Aortic smooth muscle cell (primary cell): ENCODE measurements around the gene ETV2. TPM values are rescaled to one million over a fixed set of nuclear protein-coding genes. Genes with fewer than 3 reads are reported as not detected.

Source experiments
- total RNA-seq: library from RNA; depleted of rRNA; stranded (reverse); fragments of >200 nt; gene quantifications from 2 replicates; pipeline ENCODE4 v1.2.3, GENCODE V29; 2014

The ETV2 gene, protein sequence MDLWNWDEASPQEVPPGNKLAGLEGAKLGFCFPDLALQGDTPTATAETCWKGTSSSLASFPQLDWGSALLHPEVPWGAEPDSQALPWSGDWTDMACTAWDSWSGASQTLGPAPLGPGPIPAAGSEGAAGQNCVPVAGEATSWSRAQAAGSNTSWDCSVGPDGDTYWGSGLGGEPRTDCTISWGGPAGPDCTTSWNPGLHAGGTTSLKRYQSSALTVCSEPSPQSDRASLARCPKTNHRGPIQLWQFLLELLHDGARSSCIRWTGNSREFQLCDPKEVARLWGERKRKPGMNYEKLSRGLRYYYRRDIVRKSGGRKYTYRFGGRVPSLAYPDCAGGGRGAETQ
- total RNA-seq = 0.12 and 0.26 TPM in 2 replicates

DNA sequence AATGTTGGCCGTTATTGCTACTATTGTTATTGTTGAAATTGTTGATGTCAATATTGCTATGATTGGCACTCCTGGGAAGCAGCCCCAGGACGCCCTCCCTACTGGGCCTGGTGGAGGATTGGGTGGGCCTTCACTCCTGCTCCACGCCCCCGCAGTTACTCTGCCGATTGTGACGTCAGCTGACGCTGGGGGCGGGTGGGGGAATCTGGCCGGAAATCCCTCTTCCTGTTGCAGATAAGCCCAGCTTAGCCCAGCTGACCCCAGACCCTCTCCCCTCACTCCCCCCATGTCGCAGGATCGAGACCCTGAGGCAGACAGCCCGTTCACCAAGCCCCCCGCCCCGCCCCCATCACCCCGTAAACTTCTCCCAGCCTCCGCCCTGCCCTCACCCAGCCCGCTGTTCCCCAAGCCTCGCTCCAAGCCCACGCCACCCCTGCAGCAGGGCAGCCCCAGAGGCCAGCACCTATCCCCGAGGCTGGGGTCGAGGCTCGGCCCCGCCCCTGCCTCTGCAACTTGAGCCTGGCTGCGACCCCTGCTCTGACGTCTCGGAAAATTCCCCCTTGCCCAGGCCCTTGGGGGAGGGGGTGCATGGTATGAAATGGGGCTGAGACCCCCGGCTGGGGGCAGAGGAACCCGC lies at the start of gene ETV2:
Gene ETV2, plus strand, starts transcription at position 231 of the 637 bp plus-strand sequence. CDS start 716 bp downstream, outside the sequence.

DNA sequence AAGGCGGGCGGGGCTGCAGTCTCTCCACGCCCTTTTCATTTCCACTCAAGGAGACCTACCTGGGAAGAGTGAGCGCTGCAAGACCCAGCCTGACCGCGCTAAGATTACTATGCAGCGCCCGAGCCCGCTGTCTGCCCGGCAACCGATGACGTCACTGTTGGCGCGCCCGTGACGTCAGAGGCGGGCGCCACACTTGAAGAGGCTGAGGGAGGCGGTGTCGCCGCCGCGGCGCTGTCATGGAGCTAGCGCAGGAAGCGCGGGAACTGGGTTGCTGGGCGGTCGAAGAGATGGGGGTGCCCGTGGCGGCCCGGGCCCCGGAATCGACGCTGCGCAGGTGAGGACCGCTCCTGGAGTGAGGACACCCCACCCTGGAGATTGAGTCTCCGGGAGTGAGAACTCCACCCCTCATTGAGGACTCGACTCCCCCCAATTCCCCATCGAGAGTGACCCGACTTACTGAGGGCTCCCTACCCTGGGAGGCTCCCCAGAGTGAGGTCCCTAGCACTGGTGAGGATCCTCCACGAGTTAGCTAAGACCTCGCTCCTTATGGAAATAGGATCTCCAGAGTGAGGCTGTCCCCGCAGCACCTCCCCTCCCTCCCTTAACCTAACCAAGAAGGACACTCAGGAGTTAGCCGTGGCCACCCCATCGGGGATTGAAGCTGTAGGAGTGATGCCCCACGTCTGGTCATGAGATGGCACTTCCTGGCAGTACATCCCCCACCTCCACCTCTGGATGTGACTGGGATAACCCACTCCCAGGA lies 28.8 kb upstream of the ETV2 start, which contains the start of gene HAUS5:
Gene HAUS5, plus strand, starts transcription at position 177 of the 763 bp plus-strand sequence. Its CDS starts 60 bp downstream, at position 237.

DNA sequence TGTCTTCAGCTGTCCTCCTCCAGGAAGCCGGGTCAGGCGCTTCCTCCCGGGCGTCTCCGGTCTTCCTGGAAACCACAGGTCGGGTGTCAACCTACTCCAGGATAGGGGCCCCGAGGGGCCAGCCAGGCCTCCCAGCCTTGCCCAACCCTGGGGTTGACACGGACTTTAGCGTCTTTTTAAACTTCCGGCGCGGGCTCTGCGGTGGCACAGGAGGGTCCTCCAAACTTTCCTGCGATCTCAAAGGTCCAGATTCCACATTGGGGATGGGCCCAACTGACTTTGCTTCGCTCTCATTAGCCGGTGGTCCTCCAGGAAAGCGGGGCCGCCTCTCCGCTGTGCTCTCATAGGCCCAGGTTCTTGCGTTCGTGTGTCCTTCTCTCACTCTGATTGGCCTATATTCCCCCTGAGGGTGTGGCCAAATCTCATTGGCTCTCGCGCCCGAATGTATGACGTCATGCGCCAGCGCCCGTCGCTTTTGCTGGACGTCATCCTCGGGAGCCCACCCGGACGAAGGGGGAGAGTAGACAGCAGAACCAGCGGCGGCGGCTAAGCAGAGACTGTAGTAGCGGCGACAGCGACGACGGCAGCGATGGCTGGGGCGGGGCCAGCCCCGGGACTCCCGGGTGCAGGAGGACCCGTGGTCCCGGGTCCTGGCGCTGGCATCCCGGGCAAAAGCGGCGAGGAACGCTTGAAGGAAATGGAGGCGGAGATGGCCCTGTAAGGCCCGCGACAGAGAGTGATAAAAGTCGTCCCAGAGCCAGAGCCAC lies 12.8 kb upstream of the ETV2 start, which contains the start of gene RBM42:
Gene RBM42, plus strand, starts transcription at position 472 of the 767 bp plus-strand sequence. Its CDS starts 118 bp downstream, at position 590.

DNA sequence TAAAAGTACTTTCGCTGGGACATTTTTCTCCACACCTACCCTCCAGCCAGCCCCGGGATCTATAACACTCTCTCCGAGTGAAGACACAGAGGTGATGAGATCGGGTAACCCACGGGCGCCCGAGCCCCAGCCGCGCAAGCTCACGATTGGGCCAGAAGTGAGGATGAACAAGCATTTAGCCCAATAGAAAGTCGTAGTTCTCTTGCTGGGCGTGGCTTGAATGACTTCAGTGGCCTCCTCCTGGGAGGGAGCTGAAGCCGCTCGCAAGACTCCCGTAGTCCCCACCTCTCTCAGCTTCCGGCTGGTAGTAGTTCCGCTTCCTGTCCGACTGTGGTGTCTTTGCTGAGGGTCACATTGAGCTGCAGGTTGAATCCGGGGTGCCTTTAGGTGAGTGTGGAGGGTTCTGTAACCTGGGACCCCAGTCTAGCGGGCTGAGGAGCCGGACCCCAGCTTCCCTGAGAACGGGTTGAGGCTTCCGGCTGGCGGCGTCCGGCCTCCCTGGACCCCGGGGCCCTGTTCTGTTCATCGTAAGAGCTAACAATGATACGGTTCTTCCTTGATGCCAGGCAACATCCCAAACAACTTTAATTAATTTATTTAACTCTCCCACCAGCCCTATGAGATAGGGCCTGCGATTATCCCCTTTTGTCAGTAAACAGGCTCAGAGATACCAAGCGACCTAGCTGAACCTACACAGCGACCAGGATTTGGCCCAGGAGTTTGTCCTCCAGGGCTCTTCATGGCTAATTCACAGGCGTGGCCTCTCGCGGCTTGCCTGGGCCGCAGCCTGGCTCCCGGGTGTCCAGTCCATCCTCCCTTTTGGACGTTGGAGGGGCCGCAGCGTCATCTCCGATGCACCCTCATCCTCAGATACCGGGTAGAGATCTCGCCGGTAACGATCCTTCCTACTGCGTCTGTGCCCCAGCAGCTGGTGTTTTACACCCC lies 6.7 kb downstream of the ETV2 start, which contains the start of gene COX6B1:
Gene COX6B1, plus strand, starts transcription at position 307 of the 945 bp plus-strand sequence. CDS start 2,921 bp downstream, outside the sequence.

DNA sequence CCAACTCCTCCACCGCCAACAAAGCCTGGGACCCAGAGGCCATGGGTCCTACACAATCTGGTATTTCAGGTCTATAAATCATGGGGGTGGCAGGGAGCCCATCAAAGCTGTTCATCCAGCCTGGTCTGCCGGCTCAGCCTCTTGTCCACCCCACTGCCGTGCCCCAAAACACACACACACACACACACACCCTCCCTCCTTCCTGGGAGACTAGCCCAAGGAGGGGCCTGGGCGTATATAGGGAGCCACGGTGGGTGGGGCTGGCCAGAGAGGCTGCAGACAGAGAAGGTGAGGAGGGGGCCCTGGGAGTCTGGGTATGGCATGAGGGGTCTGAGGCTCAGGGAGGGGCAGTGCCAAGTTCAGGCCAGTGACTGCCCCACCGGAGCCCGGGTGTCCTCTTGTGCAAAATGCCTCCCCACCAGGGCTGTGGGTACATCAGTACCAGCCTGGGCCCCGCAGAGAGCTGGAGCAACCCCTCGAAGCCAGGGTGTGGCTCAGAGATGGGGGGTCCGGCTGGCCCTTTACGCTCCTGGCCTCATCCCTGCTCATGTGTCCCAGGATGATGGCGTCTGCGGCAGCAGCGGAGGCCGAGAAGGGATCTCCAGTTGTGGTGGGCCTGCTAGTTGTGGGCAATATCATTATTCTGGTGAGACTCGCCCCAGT lies 24.8 kb downstream of the ETV2 start, which contains the start of gene UPK1A:
Gene UPK1A, plus strand, starts transcription at position 267 of the 663 bp plus-strand sequence. Its CDS starts 296 bp downstream, at position 563.

Other genes with a start within 250 kb of the ETV2 start
- gene FFAR2, start 193.5 kb upstream of the ETV2 start, total RNA-seq = not detected in 2 replicates
- gene KRTDAP, start 151.3 kb upstream of the ETV2 start, total RNA-seq = not detected in 2 replicates
- gene DMKN, start 128.1 kb upstream of the ETV2 start, total RNA-seq = 0.53 and 2.3 TPM in 2 replicates
- gene SBSN, start 113.4 kb upstream of the ETV2 start, total RNA-seq = 0.66 and 0.87 TPM in 2 replicates
- gene GAPDHS, start 108.3 kb upstream of the ETV2 start, total RNA-seq = not detected in 2 replicates
- gene TMEM147, start 96.1 kb upstream of the ETV2 start, total RNA-seq = 73.3 and 90.4 TPM in 2 replicates
- gene ATP4A, start 78.1 kb upstream of the ETV2 start, total RNA-seq = not detected in 2 replicates
- gene PMIS2, start 55.6 kb upstream of the ETV2 start, total RNA-seq = not detected in 2 replicates
- 4.4 and 6.7 TPM in 2 replicates for gene HAUS5, start 29.0 kb upstream of the ETV2 start, total RNA-seq
- gene RBM42, start 12.7 kb upstream of the ETV2 start, total RNA-seq = 36.8 and 38.8 TPM in 2 replicates
- gene COX6B1, start 6.6 kb downstream of the ETV2 start, total RNA-seq = 462 and 513 TPM in 2 replicates
- not detected in 2 replicates for gene UPK1A, start 24.8 kb downstream of the ETV2 start, total RNA-seq
- gene ZBTB32, start 62.8 kb downstream of the ETV2 start, total RNA-seq = not detected in 2 replicates
- gene KMT2B, start 76.3 kb downstream of the ETV2 start, total RNA-seq = 3.6 and 5.9 TPM in 2 replicates
- gene IGFLR1, start 100.7 kb downstream of the ETV2 start, total RNA-seq = 1.1 TPM in 2 replicates
- gene U2AF1L4, start 103.7 kb downstream of the ETV2 start, total RNA-seq = 7.3 and 10.3 TPM in 2 replicates
- gene PSENEN, start 103.9 kb downstream of the ETV2 start, total RNA-seq = 16.8 and 17.2 TPM in 2 replicates
- 6.7 and 7.0 TPM in 2 replicates for gene LIN37, start 106.8 kb downstream of the ETV2 start, total RNA-seq
- 55.8 and 106 TPM in 2 replicates for gene HSPB6, start 115.3 kb downstream of the ETV2 start, total RNA-seq
- 3.6 and 4.7 TPM in 2 replicates for gene PROSER3, start 116.4 kb downstream of the ETV2 start, total RNA-seq
- gene ARHGAP33, start 133.8 kb downstream of the ETV2 start, total RNA-seq = 2.9 and 3.2 TPM in 2 replicates
- not detected in 2 replicates for gene PRODH2, start 171.1 kb downstream of the ETV2 start, total RNA-seq
- not detected in 2 replicates for gene NPHS1, start 210.8 kb downstream of the ETV2 start, total RNA-seq
- gene KIRREL2, start 215.2 kb downstream of the ETV2 start, total RNA-seq = not detected in 2 replicates
- 7.7 and 14.0 TPM in 2 replicates for gene APLP1, start 226.8 kb downstream of the ETV2 start, total RNA-seq